DOHH2 (cell line): ENCODE data around the gene GMDS.

Experiments used
- CTCF ChIP-seq: fragments of 200-600 bp; sonication (generic); IDR thresholded peaks from one replicate; pipeline ENCODE4 v1.5.1; 2014; ENCODE audit warnings: antibody characterized with exemption, mild to moderate bottlenecking, low read depth, low read length; ENCODE audit not compliant: poor library complexity, severe bottlenecking
- EZH2phosphoT487 ChIP-seq: fragments of 200-600 bp; sonication (generic); IDR thresholded peaks from 2 replicates; pipeline ENCODE4 v1.6.1; 2017; ENCODE audit warnings: borderline replicate concordance, mild to moderate bottlenecking, antibody characterized with exemption, low read length, moderate library complexity, mixed read lengths

DNA sequence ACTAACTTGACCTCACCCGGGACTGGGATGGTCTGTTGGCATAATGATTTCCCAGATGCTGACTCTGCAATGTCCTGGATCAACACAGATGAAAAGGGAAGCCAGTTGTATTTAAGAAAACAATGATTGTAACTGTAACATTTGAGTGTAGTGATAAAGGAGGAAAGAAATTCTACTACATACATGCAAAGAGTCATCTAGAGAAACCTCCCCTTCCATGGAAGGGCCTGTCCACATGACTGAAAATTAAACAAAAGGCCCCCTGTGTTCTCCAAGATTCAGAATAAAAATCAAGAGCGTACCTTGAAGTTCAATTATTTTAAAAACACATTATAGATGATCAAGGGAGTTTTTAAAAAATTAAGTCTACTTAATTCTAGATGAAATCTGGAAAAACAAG is 484.5 kb downstream of the GMDS start:
- TF ChIP-seq CTCF (no peak), EZH2phosphoT487 (no peak)
